DLD1 (cell line): ENCODE measurements around the gene OR2V1.
"Not testable (repeated sequence)": the region's sequence is repeated elsewhere in the genome, so short reads cannot be mapped to it uniquely, and the experiment has no call there.

Experiments
- in situ Hi-C: cut with HindIII; loops from 2 replicates; pipeline ENCODE4 v1.10.0; 2017; ENCODE audit warnings: low sequenced_read_pairs

OR2V1 gene

GRCh38 chr5:181129601-181130000 is 1.4 kb downstream of the OR2V1 start:
- in situ Hi-C loops, result no loop called here

GRCh38 chr5:181127907-181128626 is 2.9 kb downstream of the OR2V1 start:
- in situ Hi-C loops, result no loop called here

GRCh38 chr5:181127456-181127855 is 3.5 kb downstream of the OR2V1 start:
- in situ Hi-C loops, result no loop called here

GRCh38 chr5:181126841-181127240 is 4.1 kb downstream of the OR2V1 start:
- in situ Hi-C loops, result no loop called here

DNA sequence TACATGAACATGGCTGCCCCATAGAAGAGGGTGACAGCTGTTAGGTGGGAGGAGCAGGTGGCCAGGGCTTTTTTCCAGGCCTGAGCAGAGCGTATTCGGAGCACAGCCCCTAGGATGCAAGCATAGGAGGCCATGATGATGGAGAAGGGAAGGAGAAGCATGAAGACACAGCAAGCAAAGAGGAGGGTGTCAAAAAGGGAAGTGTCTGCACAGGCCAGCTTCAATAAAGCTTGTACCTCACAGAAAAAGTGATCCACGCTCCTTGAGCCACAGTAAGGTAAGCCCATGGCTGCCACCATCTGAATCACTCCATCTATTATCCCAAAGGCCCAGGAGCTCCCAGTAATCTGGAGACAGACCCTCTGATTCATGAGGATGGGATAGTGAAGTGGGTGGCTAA is 6.4 kb downstream of the OR2V1 start:
- in situ Hi-C loops, result no loop called here

DNA sequence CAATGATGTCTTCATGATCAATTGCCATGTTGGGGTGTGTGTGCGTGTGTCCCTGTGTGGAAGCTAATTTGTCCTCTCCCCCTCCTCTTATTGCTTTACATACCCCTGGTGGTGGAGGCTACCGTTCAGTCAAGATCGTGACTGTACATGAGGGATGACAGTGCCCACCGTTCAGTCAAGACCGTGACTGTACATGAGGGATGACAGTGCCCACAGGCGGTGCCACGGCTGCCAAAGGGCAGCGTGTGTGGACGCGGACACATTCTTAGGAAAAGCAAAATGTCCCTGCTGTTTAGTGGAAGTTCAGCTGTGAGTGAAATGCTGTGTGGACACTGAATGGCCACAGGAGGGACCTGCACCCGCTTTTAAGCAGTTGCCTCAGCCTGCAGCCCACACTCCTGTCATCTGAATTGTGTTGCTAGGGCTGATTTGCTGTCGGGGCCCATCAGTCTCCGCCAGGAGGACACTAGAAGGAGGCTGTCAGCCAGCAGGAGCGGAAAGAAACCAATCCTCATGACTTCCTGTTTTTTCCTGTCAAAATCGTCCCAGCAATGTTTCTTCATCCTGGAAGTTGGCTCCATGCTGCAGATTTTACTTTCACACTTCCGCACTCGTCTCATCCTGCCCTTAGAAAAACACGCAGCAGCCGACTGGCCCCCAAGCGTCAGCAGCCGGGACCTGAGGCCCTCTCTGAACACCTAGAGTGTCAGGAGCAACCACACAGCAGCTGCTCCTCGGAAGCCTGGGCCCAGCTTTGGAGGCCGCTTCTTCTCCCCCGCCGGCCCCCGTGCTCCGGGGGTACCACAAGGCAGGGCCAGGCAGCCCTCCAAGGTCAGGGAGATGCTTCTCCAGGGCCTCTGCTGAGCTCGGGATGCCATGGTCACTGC is 9.1 kb downstream of the OR2V1 start:
- in situ Hi-C loops, result no loop called here

- in situ Hi-C loops, result no loop called here
These were observed 10.2 kb downstream of the OR2V1 start for GRCh38 chr5:181120761-181121160.

DNA sequence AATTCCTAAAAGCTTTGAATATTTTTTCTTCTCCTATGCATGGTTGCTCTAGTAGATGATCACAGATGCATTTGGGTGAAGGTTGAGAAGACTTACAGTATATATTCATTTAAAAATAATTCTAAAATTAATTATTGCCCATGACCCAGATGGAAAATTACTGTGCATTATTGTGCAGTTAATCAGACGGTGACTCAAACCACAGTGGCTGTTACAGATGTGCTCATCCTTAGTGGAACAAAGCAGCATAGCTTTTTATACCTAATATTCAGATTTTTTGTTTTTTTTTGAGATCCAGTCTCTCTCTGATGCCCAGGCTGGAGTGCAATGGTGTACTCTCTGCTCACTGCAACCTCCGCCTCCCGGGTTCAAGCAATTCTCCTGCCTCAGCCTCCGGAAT is 10.7 kb downstream of the OR2V1 start:
- in situ Hi-C loops, result no loop called here

GRCh38 chr5:181119105-181119504 is 11.9 kb downstream of the OR2V1 start:
- in situ Hi-C loops, result no loop called here

DNA sequence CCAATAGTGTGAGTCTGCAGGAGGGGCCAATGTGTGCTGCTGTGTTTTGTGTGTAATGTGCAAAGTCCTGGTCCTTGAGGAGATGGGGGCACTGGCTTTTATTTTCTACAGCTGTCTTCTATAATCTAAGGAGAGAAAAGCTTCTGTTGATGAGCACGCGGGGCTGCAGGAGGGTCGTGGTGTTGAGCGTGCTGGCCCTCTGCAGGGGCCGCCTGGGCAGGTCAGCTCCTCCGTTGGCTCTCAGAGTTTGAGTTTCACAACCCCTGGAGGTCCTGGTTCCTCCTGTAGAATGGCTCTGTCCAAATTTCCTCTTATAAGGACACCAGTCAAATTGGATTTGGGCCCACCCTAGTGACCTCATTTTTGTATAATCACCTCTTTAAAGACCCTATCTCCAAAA is 12.6 kb downstream of the OR2V1 start:
- in situ Hi-C loops, result no loop called here

DNA sequence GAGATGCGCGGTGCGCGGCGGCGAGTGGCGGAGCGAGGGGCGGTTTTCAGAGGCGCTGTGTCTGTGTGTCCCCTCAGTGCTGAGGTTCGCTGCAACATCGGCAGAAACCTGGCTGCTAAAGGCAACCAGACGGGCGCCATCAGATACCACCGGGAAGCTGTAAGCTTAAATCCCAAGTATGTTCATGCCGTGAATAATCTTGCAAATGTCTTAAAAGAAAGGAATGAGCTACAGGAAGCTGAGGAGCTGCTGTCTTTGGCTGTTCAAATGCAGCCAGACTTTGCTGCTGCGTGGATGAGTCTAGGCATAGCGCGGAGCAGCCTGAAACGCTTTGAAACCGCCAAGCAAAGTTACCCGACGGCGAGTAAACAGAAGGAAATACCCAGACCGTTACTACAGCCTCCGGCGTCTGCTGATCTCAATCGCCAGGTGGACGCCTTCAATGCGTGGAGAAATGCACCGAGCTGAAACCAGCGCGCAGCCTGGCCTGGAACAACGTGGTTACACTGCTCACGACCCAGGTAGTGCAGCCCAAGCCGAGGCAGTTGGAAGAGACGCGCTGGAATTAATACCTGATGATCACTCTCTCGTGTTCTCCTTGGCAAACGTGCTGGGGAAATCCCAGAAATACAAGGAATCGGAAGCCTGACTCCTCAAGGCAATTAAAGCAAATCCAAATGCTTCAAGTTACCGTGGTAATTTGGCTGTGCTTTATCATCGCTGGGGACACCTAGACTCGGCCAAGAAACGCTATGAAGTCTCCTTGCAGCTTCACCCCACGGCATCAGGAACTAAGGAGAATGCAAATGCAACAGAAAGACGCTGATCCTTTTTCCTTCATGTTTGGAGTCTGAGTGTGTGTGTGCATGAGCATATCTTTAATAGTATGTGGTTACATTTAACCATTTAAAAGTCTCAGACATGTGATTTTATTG is 15.9 kb downstream of the OR2V1 start:
- in situ Hi-C loops, result no loop called here

GRCh38 chr5:181114284-181114843 is 16.6 kb downstream of the OR2V1 start:
- in situ Hi-C loops, result no loop called here

DNA sequence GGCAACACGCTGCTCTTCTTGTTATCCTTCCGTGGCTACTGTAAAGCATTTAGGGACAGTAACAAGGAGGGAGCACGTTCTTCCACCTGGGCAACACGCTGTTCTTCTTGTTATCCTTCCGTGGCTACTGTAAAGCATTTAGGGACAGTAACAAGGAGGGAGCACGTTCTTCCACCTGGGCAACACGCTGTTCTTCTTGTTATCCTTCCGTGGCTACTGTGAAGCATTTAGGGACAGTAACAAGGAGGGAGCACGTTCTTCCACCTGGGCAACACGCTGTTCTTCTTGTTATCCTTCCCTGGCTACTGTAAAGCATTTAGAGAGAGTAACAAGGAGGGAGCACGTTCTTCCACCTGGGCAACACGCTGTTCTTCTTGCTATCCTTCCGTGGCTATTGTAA is 17.4 kb downstream of the OR2V1 start:
- in situ Hi-C loops, result not testable (repeated sequence)

DNA sequence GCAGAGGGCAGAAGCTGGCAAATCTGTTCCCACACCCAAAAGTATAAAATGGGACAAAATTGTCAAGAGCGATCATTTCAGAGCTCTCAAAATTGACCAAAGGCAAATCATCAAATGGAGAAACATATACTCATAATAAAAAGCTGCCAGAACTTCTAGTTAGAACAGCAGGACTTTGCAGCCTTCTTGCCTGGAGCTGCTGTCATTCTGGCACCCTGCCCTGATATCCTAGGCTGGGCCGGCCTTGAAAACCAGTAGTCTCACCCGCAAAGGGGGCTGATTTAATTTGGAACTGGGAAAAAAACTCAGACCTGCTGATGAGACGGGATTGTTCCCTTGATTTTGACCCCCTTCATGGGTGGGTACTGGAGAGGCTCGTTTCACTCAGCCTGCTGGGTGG is 18.5 kb downstream of the OR2V1 start:
- in situ Hi-C loops, result no loop called here

DNA sequence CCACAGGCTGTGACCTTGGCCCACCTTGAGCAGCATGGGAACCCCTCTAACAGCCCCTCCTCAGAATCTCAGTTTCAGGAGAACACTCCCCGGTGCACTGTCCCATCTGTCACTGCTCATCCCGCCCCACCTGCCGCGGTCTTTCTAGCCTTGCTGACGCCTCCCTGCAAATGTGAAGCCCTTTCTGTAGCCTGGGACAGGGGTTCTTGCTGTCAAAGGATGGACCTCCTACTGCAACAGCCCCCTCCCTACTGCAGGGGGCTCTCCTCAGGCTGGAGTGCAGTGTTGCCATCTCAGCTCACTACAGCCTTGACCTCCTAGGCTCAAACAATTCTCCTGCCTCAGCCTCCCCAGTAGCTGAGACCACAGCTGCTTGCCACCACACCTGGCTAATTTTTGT is 20.0 kb downstream of the OR2V1 start:
- in situ Hi-C loops, result no loop called here

DNA sequence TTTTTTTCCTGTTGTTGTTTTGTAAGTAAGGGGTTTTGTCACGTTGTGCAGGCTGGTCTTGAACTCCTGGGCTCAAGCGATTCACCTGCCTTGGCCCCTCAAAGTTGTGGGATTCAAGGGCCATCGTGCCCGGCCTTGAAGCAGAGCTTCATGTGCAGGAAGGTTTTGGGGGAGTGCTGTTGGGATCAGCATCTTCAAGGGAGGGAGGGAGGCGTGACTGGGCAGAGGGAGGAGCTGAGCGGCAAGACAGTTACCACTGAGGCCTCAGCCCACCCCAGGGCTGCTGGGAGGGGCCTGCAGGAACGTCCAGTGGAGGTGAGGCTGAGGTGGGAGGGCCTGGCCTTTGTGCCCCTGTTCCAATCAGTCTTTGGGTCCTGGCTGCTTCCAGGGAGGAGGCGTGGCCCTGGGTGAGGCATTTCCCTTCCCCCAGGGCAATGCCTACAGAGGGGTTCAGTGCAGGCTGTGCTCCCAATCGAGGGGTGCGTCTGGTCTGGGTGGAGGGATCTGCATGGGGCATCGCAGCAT is 21.4 kb downstream of the OR2V1 start:
- in situ Hi-C loops, result no loop called here

DNA sequence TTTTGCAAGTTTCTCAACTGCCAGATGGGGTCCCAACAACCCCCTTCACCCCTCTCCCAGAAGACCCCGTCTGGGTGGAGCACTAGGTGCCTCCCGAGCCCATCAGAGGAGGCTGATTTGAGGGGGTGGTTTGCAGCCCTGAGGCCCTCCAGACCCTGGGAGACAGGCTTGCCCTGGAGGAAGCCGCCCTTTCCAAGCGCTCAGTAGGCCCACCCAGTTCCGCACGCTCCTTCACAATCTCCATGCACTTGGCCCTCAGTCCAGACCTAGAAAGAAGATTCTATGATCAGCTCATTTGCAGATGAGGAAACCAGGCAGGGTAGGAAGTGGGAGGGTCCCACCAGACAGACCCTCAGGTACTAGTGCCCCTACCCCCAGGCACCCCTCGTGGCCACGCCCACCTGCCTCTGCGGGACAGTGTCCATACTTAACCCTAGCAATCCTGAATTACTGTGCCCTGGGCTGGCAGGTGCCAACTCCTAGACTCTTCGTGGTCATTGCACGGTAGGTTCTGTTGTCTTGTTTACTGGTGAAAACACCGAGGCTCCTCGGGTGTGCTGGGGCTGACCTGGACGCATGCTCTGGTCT is 22.3 kb downstream of the OR2V1 start:
- in situ Hi-C loops, result no loop called here

DNA sequence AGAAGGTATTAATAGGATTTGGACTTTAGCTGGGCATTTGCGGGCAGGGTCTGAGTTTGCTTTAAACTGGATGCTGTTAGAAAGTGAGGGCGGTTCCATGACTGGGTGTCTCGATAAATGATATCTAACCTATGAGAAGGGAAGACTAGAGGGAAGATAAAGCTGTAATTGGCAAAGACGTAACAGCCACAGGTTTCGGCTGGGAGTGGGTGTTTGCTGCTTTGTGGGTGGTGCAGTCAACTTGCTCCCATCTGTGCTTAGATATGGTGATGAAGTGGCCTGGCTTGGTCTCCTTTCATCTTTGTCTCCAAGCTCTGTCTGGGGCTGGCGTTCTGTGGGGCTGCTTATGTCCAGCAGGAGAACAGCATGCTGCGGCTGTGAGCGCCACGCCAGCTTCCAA is 23.3 kb downstream of the OR2V1 start:
- in situ Hi-C loops, result no loop called here

GRCh38 chr5:181105391-181106025 is 25.5 kb downstream of the OR2V1 start:
- in situ Hi-C loops, result no loop called here
